DOHH2 (cell line): ENCODE results near the gene PPP1R3G.

Experiments
- EZH2phosphoT487 ChIP-seq: fragments of 200-600 bp; sonication (generic); IDR thresholded peaks from 2 replicates; pipeline ENCODE4 v1.6.1; 2017; ENCODE audit warnings: borderline replicate concordance, mild to moderate bottlenecking, antibody characterized with exemption, low read length, moderate library complexity, mixed read lengths
- TF ChIP-seq, protein P1 (sequence below): fragments of 200-600 bp; sonication (generic); IDR thresholded peaks from one replicate; pipeline ENCODE4 v1.5.1; 2014; ENCODE audit warnings: antibody characterized with exemption, mild to moderate bottlenecking, low read depth, low read length; ENCODE audit not compliant: poor library complexity, severe bottlenecking

- TF ChIP-seq, protein P1, sequence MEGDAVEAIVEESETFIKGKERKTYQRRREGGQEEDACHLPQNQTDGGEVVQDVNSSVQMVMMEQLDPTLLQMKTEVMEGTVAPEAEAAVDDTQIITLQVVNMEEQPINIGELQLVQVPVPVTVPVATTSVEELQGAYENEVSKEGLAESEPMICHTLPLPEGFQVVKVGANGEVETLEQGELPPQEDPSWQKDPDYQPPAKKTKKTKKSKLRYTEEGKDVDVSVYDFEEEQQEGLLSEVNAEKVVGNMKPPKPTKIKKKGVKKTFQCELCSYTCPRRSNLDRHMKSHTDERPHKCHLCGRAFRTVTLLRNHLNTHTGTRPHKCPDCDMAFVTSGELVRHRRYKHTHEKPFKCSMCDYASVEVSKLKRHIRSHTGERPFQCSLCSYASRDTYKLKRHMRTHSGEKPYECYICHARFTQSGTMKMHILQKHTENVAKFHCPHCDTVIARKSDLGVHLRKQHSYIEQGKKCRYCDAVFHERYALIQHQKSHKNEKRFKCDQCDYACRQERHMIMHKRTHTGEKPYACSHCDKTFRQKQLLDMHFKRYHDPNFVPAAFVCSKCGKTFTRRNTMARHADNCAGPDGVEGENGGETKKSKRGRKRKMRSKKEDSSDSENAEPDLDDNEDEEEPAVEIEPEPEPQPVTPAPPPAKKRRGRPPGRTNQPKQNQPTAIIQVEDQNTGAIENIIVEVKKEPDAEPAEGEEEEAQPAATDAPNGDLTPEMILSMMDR = no peak
- TF ChIP-seq EZH2phosphoT487 = no peak
Measured at GRCh38 chr6:5086294-5086890, 1.3 kb downstream of the PPP1R3G start.
